ENCODE measurements around the gene TNFRSF18.
A peak's percentile ranks its signal among the peaks of the same experiment; 100 is the strongest.
"Not testable (repeated sequence)": the region's sequence is repeated elsewhere in the genome, so short reads cannot be mapped to it uniquely, and the experiment has no call there.

TNFRSF18 gene, protein sequence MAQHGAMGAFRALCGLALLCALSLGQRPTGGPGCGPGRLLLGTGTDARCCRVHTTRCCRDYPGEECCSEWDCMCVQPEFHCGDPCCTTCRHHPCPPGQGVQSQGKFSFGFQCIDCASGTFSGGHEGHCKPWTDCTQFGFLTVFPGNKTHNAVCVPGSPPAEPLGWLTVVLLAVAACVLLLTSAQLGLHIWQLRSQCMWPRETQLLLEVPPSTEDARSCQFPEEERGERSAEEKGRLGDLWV

DNA sequence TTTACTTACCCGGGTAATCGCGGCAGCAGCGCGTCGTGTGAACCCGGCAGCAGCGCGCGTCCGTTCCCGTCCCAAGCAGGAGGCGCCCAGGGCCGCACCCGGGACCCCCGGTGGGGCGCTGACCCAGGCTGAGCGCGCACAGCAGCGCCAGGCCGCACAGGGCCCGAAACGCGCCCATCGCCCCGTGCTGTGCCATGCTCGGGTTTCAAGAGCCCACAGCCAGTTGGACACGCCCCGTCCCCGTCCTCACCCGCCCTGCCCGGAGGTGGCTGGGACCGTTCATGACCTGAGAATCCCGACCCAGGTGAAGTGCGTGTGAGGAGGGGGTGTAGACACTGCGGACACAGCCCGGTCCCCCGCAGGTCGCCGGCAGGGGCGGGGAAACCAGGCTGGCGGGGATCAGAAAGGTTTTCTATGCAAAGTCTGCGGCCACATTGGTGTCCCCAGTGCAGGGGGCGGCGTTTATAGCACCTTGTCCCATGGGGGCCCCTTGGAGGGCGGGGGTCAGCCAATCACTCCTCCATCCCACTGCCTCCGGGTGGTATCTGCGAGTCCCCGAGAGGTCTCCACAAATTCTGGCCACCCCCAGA, at the start of gene TNFRSF18:
Gene TNFRSF18 (minus strand): TSS at position 217 of the 590 bp plus-strand sequence. CDS start 21 bp downstream, at position 196.
- DNase-seq, result peak; percentile 26

DNA sequence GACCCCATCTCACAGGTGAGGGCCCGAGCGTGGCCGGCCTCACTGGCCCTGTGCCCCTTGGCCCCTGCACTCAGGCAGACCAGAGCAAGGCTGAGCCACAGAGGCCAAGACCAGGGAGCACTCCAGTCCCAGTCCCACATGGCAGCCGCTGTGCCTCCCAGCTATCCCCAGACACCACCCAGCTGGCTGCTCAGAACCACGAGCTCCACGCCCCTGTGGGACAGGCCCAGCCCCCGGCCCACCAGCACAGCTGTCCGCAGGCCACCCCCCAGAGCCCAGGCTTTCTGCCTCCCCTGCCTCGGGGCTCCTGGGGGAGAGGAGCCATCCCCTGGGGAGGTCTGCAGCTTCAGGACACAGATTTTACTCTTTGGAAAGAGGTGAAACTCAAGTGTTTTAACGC, 49.2 kb upstream of the TNFRSF18 start:
- DNase-seq, result no peak

DNA sequence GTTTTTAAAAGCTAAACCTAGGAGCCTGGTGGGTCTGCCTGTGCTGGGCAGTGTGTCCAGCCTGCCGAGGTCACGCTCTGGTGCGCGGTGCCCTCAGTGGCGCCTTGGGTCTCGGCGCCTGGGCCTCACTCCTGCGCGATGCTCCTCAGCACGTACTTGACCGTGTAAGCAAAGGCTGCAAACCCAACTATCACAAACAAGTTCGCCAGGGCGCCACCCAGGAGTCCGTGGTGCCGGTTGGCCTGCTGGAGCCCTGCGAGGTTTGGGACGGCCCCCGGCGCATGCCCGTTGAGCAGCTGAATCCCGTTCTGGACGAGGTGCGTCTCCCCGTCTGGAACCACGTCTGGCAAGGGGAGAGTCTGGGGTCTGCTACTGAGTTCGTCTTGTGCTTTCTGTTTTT, 48.7 kb upstream of the TNFRSF18 start:
- no peak for DNase-seq

DNA sequence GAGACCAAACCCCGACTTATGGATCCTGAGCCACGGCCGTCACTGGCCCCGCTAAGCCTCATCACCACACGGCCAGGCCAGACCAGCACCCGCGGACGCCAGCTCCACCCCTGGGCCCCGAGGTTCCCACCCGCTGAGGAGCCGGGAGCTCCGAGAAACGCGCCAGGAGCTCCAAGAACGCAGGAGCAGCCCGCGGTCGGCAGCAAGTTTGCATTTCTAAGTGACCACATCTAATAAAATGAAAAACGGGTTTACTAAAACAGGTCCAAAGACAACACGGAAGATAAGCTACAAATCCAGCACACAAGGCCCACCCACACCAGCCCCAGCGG, 48.2 kb upstream of the TNFRSF18 start:
- no peak for DNase-seq

DNA sequence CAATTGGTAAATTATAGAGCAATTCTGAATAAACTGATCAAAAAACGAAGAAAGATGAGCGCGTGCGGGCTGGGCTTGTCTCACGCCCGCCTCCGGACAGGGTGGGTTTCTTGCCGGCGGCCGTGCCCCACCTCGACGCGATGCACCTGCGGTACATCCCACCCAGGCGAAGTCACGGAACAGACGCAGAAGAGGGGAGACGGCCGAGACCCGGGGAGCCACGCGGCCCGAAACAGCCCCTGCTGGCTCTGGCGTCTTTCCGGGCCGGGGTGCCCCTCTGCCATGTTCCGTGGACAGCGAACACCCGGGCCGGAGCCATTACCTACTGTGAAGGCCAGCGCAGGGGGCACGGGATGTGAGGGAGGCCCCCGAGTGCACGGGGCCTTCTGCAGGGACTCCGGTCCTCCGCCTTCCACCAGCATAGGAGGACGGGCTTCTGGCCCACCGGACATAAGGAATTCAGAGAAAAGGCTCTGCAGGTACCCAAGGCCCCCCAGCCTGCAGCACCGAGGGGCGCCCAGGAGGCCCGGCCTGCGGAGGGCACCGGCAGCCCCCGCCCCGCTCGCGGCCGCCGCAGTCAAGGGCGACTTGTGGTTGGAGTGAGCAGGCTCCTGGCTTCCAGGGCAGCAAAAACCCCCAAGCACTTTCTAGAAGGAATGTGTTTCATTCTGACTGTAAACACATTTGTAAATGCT, 47.7 kb upstream of the TNFRSF18 start:
- DNase-seq, result no peak

DNA sequence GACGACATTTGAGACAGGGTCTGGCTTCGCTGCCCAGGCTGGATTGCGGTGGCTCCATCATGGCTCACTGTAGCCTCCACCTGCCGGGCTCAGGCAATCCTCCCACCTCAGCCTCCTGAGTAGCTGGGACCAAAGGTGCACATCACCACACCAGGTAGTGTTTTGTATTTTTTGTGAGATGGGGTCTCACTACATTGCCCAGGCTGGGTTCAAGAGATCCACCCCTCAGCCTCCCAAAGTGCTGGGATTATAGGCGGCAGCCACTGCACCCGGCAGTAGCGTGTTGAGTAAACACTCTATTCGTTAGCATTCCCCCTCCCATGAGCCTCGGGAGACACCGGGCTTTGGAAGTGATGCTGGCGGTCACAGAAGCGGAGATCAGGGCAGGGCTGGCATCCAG, 46.9 kb upstream of the TNFRSF18 start:
- no peak for DNase-seq

DNA sequence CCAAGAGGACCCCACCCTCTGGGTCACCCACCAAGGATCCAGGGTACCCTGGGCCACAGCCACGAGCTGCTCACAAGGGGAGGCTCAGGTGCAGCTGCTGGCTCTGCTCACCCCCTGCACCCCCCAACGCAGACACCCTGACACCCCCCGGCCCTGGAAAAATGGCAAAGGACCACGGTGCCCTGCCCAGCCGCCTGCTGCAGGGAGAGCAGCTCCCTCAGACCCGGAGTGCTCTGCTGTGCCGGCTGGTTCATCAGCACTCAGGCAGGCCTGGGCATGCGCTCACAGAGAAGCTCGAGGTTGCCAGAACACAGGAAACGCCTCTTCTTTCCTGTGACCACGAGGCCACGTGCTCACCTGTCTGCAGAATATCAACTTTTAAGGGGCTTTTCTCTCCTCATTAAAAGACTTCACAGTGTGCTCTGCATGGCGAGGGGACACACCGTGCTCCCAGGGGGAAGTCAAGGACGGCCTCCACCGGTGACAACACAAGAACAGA, 44.4 kb upstream of the TNFRSF18 start:
- DNase-seq, result no peak

DNA sequence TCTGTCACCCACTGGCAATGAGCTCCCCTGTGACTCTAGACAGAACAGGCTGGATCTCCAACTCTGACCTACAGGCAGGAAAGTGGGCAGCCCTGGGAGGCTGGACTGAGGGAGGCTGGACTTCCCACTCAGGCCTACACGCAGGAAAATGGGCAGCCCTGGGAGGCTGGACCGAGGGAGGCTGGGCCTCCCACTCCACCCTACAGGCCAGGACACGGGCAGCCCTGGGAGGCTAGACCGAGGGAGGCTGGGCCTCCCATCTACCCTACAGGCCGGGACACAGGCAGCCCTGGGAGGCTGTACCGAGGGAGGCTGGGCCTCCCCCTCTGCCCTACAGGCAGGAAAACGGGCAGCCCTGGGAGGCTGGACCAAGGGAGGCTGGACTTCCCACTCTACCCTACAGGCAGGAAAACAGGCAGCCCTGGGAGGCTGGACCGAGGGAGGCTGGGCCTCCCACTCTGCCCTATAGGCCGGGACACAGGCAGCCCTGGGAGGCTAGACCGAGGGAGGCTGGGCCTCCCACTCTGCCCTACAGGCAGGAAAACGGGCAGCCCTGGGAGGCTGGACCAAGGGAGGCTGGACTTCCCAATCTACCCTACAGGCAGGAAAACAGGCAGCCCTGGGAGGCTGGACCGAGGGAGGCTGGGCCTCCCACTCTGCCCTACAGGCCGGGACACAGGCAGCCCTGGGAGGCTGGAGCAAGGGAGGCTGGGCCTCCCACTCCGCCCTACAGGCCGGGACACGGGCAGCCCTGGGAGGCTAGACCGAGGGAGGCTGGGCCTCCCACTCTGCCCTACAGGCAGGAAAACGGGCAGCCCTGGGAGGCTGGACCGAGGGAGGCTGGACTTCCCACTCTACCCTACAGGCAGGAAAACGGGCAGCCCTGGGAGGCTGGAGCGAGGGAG, 41.9 kb upstream of the TNFRSF18 start:
- DNase-seq, result not testable (repeated sequence)

DNA sequence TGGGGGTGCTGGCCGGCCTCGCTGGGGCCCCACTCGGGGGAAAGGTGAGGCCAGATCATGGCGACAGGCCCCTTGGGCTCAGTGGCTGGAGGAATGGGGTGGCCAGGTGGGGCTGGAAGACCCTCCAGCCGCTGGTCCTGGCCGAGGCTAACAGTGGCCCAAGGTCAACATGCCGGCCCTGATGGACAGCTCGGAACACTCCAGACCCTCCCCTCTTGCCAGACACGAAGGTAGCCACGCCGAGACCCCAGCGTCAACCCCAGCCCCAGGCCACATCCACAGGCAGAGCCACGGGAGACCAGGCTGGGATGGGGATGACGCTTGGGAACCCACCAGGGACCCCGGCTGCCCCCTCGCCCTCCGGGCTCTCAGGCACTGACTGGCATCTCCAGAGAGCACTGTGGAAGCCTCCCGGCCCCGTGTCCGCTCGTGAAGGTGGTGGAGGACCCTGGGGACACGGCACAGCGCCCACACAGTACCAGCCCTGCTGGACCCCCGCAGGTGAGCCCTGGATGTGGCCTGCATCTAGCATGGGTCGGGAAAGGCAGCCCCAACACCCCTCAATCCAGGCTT, 41.0 kb upstream of the TNFRSF18 start:
- DNase-seq, result no peak

DNA sequence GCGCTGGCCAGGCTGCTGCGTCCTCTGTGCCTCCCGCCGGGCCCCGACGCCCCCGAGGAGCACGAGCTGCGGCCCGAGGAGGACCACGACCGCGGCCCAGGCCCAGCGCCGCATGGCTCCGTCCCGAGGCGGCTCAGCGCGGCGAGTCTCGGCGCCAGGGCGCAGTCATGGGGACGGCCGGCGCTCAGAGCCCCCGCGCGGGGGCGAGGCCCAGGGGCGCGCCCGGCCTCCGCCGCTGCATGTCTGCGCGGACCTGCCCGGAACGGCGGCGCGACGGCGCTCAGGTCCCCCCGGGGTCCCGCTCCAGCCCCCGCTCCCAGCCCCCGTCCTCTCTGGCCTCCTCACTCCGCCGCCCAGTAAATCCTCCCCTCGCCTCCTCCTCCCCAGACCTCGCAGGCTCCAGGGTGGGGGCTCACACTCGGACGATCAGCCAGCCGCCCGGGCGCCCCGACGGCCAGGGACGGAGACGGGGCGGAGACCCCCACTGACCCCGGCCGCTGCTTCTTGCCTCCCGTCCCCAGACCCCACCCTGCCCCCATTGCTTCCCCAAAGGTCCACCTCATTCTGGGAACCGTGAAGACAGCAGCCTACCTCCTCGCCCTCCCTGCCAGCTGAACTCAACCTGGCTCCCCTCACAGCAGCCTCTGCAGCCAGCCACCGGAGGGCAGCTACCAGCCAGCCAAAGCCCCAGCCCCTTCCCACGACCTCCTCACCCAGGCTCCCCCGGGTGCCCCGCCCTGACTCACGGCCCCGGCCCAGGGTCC, 40.4 kb upstream of the TNFRSF18 start, which contains the start of gene C1QTNF12:
Gene C1QTNF12 (minus strand): TSS at position 146 of the 764 bp plus-strand sequence. CDS start 32 bp downstream, at position 114.
- no peak for DNase-seq

DNA sequence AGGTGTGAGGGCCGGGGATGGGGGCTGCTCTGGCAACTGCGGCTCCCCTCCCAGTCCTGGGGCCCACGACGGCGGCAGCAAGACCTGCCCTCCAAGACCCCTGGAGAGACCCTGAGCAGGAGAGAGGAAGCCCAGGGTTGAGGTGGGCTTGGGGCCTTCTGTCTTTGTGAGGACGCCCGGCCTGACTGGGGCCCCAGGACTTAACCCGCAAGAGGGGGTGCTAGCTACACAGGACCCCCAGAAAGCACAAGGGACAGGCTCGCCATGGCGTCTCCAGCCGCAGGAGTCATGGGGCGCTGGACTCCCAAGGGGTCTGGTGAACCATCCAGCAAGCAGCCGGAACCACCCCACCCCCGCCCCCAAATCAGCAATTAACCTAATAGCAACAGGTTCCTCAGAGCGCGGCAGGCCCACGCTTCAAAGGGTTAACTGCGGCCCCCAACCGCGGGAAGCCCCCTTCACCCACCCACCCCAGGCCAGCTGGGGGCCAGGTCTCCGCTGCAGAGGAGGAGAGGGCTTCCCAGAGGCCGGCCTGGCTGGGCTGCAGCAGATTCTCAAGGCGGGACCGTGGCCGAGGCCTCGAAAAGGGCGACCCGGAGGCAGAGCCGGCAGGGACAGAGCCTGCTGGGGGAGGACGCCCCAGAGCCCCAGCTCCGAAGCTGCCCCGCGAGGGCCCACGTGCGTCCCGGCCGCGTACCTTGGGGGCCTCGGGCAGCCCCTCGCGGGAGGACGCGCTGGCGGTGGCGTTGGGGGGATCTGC, 39.6 kb upstream of the TNFRSF18 start:
- no peak for DNase-seq

DNA sequence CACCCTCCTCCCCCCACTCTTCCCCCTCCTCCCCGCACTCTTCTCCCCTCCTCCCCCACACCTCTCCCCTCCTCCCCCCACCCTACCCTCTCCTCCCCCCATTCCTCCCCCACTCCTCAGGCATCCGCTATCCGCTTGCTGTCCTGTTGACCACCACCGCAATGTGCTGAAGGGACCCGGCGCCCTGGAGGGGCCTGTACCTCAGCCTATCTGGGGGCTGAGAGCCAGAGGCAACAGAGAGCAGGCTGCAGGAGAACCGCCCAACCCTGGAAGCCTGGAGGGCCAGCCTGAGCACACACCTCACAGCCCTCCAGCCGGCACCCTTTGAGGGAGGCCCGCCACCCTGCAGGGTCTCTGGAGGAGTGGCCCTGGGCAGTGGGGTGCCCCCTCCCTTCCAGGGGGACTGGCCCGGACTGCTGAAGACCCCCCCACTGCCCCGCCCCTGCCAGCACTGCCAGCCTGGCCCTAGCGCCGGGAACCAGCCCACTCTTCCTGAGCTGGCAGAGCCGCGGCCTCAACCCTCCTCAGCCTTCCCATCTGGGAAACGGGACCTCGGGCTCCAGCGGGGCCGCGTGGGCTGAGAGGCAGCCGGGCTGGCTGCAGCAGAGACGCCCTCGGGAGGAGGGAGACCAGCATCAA, 38.9 kb upstream of the TNFRSF18 start:
- no peak for DNase-seq

DNA sequence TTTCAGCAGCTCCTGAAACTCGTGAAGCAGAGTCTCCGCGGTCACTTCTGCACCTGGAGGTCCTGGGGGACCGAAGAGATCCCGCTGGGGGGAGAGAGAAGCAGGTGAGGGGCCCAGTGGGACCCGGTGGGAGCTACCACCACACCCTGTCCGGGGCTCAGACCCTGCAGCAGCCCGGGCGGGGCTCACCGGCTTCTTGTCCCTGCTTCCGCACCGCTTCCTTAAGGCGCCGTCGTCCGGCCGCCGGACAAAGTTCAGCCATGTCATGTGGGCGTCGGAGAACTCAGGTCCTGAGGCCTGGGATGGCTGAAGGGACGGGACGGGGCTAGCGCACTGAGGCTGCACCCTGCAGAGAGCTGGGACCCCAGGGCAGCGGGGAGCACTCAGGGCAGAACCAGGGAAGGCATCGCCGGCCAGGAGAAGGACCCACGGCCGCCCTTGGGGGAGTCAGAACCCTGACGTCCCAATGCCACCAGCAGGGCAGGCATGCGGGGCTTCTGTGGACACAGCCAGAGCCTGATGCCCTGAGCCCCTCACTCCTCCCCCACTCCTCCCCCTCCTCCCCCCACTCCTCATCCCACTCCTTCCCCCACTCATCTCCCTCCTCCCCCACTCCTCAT, 37.9 kb upstream of the TNFRSF18 start:
- DNase-seq, result no peak

DNA sequence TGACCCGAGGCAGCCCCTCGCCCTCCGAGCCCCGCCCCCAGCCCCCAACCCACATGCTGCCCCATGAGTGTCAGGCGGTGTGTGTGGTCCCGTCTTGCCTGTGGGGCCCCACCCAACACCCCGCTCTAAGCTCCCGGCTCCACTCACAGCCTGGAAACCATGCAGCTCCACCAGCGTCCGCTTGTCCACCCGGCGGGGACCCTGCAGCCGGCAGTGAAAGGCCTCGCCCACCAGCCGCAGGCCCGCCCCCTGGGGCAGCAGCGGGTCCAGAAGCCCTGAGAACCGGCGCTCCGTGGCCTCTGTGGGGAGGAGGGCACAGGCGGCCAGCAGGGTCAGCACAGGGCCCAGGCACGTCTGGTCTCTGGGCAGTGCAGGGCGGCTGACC, 37.4 kb upstream of the TNFRSF18 start:
- no peak for DNase-seq

DNA sequence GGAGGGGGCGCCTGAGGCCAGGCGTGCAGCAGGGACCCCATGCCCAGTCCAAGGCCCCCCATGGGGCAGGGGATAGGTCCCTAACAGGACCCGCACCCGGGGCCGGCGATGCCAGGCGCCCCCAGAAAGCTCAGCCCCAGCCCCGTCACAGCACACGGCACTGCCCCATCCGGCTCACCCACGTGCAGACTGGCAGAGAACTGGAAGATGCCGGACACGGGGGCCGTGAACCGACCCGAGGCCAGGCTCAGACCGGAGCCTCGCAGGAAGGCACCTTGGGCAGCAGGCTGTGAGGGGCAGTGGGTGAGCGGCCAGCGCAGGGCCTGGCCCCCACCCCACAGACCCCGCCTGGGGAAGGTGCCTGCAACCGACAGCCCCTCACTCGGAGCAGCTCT, 36.9 kb upstream of the TNFRSF18 start:
- DNase-seq, result no peak

DNA sequence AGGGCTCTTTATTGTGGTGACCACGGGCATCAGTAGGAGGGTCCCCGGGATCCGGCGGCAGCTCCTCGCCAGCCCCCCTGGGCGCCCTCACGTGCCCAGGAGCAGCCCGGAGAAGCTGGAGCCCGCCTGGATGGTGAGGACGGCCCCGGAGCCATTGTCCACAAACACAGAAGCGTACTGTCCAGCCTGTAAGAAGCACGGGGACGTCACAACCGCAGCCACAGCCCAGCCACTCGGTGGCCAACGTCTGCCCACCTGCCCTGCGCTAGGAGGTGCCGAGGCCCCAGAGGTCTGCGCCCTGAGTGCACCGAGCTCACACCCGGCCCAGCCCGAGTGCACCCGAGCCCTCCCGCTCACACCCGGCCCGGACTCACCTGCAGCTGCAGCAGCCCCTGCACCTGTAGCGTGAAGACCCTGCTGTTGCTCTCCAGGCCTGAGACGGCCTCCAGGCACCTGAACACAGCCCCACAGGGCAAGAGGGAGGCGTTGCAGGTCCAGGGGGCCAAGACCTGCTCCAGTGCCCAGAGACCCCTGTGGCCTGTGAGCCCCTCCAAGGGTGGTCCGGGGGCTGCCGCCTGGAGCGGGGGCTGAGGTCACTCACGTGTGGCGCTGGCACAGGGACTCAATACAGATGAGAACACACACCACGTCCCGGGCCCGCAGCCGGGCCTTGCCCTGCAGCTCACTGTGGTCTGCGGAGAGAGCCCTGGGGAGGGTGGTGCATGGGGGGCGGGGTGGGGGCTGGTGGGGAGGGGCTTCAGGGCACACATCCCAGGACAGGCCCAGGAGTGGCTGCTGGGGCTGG, 36.3 kb upstream of the TNFRSF18 start:
- DNase-seq, result no peak

DNA sequence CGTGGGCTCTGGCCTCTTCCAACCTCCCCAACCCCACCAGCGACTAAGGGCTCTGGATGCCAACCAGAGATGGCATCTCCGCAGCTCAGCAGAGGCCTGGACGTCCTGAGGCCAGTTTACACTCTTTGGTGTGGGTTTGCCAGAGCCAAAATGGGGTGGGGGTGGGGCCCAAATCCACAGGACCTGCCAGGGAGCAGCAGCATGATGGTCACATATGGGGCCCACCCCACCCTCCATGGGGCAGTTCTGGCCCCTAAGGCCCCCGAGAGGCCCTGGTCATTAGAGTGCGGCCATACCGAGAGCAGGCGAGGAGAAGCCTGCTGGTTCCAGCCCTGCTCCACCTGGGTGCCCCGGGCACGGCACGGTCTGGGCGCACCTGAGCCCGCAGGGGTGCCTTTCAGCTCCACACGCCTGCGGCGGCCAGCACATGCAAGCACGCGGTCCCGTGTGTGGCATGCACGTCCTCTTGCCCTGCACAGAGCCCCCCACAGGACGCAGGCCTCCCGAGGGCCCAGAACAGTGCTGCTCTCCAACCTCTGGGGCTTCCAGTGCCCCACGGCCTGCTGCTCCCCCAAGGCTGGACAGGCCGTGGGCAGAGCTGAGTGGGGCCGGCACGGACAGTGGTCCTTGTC, 35.3 kb upstream of the TNFRSF18 start:
- DNase-seq, result no peak

DNA sequence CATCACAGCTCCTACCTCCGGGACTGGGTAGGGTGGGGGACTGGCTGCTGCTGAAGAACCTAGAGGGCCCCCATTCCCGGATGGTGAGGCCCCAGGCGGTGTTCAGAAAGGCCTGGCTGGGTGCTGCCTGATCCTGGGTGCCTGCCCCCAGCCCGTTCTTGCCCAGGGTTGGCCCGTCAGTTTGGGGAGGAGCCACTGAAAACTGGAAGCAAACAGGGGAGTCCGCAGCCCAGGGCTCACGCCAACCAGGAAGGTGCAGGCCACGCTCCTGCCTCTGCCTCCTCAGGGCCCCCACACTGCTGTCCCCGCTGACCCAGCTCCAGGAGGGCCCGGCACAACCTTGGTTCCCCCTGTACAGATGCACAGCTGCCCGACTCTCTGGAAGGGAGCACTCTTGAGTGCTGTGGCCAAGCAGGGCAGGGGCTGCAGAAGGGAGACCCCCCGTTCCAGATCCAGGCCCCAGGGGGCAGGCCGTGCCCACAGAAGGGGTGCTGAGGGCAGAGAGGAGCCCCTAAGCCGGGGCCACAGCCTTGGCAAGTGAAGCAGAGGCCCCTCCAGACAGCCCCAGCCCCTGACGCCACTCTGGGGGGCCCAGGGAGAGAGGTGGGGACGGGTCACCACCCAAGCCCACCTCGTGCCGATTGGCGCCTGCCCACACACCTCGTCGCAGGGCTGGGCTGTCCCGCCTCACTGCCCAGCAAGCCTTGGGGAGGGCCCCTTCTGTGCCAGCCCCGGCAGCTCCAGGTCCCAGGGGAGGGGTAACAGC, 34.6 kb upstream of the TNFRSF18 start:
- DNase-seq, result no peak
